ENCODE measurements around the gene FYN.

FYN gene

GRCh38 chr6:111865909-111866546 is 7.2 kb downstream of the FYN start:
- ChIA-PET POLR2A (no interaction called here), CTCF (no interaction called here)
- no peak for DNase-seq (ENCODE audit: extremely low spot score)
- TF ChIP-seq PKNOX1 (IDR thresholded peaks at IDR 0.05) (no peak), NFRKB (IDR thresholded peaks at IDR 0.05) (no peak), TARDBP (IDR thresholded peaks at IDR 0.05) (no peak), HDGF (IDR thresholded peaks at IDR 0.05; ENCODE audit: borderline replicate concordance) (no peak), ARNT (IDR thresholded peaks at IDR 0.05) (no peak), ELF4 (IDR thresholded peaks at IDR 0.05) (no peak), CTBP1 (IDR thresholded peaks at IDR 0.05; ENCODE audit: borderline replicate concordance) (no peak), L3MBTL2 (conservative IDR thresholded peaks at IDR 0.05) (no peak), LEF1 (IDR thresholded peaks at IDR 0.05; ENCODE audit: borderline replicate concordance) (no peak), SUZ12 (IDR thresholded peaks at IDR 0.05) (no peak), ZNF384 (IDR thresholded peaks at IDR 0.05) (no peak)

GRCh38 chr6:111865049-111865585 is 8.1 kb downstream of the FYN start:
- CTCF ChIA-PET = no interaction called here
- TF ChIP-seq L3MBTL2 (conservative IDR thresholded peaks at IDR 0.05) (no peak), PKNOX1 (IDR thresholded peaks at IDR 0.05) (peak; percentile 32; the same call in 1 of the 2 replicates)
- POLR2A ChIA-PET = no interaction called here
- no peak for DNase-seq (ENCODE audit: extremely low spot score)

GRCh38 chr6:111864138-111865048 is 8.9 kb downstream of the FYN start:
- CTCF ChIA-PET = no interaction called here

GRCh38 chr6:111862741-111863140 is 10.5 kb downstream of the FYN start:
- DNase-seq (ENCODE audit: extremely low spot score) = no peak
- POLR2A ChIA-PET = no interaction called here
- TF ChIP-seq HDGF (IDR thresholded peaks at IDR 0.05; ENCODE audit: borderline replicate concordance) (no peak), ARNT (IDR thresholded peaks at IDR 0.05) (no peak), FOXM1 (IDR thresholded peaks at IDR 0.05; ENCODE audit: borderline replicate concordance) (no peak), L3MBTL2 (conservative IDR thresholded peaks at IDR 0.05) (no peak), ELF4 (IDR thresholded peaks at IDR 0.05) (no peak), FOXK2 (IDR thresholded peaks at IDR 0.05) (no peak), BHLHE40 (IDR thresholded peaks at IDR 0.05; ENCODE audit: borderline replicate concordance) (no peak), TARDBP (IDR thresholded peaks at IDR 0.05) (no peak), SUZ12 (IDR thresholded peaks at IDR 0.05) (no peak), SP1 (IDR thresholded peaks at IDR 0.05) (no peak), FOXA1 (IDR thresholded peaks at IDR 0.05) (no peak), NFRKB (IDR thresholded peaks at IDR 0.05) (no peak), PKNOX1 (IDR thresholded peaks at IDR 0.05) (no peak), LEF1 (IDR thresholded peaks at IDR 0.05; ENCODE audit: borderline replicate concordance) (no peak), ZNF384 (IDR thresholded peaks at IDR 0.05) (no peak), CTBP1 (IDR thresholded peaks at IDR 0.05; ENCODE audit: borderline replicate concordance) (no peak)
- CTCF ChIA-PET = no interaction called here

More at GRCh38 chr6:111864138-111865048, 8.9 kb downstream of the FYN start:
- POLR2A ChIA-PET = no interaction called here
- DNase-seq (ENCODE audit: extremely low spot score) = no peak
- TF ChIP-seq FOXK2 (IDR thresholded peaks at IDR 0.05) (no peak), HDGF (IDR thresholded peaks at IDR 0.05; ENCODE audit: borderline replicate concordance) (no peak), SUZ12 (IDR thresholded peaks at IDR 0.05) (no peak), TARDBP (IDR thresholded peaks at IDR 0.05) (no peak), PKNOX1 (IDR thresholded peaks at IDR 0.05) (no peak), SP1 (IDR thresholded peaks at IDR 0.05) (no peak), BHLHE40 (IDR thresholded peaks at IDR 0.05; ENCODE audit: borderline replicate concordance) (no peak), LEF1 (IDR thresholded peaks at IDR 0.05; ENCODE audit: borderline replicate concordance) (no peak), ARNT (IDR thresholded peaks at IDR 0.05) (no peak), ZNF384 (IDR thresholded peaks at IDR 0.05) (no peak), ELF4 (IDR thresholded peaks at IDR 0.05) (no peak), NFRKB (IDR thresholded peaks at IDR 0.05) (no peak), FOXA1 (IDR thresholded peaks at IDR 0.05) (no peak), FOXM1 (IDR thresholded peaks at IDR 0.05; ENCODE audit: borderline replicate concordance) (no peak), L3MBTL2 (conservative IDR thresholded peaks at IDR 0.05) (no peak), CTBP1 (IDR thresholded peaks at IDR 0.05; ENCODE audit: borderline replicate concordance) (no peak)

GRCh38 chr6:111862314-111862713 is 10.9 kb downstream of the FYN start:
- CTCF ChIA-PET = no interaction called here

More at GRCh38 chr6:111862314-111862713, 10.9 kb downstream of the FYN start:
- POLR2A ChIA-PET = no interaction called here
- no peak for DNase-seq (ENCODE audit: extremely low spot score)
- TF ChIP-seq ZNF384 (IDR thresholded peaks at IDR 0.05) (no peak), FOXM1 (IDR thresholded peaks at IDR 0.05; ENCODE audit: borderline replicate concordance) (no peak), PKNOX1 (IDR thresholded peaks at IDR 0.05) (no peak), FOXA1 (IDR thresholded peaks at IDR 0.05) (no peak), NFRKB (IDR thresholded peaks at IDR 0.05) (no peak), TARDBP (IDR thresholded peaks at IDR 0.05) (no peak), FOXK2 (IDR thresholded peaks at IDR 0.05) (no peak), SP1 (IDR thresholded peaks at IDR 0.05) (no peak), LEF1 (IDR thresholded peaks at IDR 0.05; ENCODE audit: borderline replicate concordance) (no peak), CTBP1 (IDR thresholded peaks at IDR 0.05; ENCODE audit: borderline replicate concordance) (no peak), BHLHE40 (IDR thresholded peaks at IDR 0.05; ENCODE audit: borderline replicate concordance) (no peak), ARNT (IDR thresholded peaks at IDR 0.05) (no peak), HDGF (IDR thresholded peaks at IDR 0.05; ENCODE audit: borderline replicate concordance) (no peak), L3MBTL2 (conservative IDR thresholded peaks at IDR 0.05) (no peak), SUZ12 (IDR thresholded peaks at IDR 0.05) (no peak), ELF4 (IDR thresholded peaks at IDR 0.05) (no peak)
